BE2C (cell line): ENCODE results near the gene ITGB5.

Source experiments
- DNase-seq: peaks from one replicate; pipeline ENCODE4 v3.0.0-alpha.2; 2020
- H3K27me3 ChIP-seq: fragments of 250-450 bp; sonication (Bioruptor Pico); 2 replicates; pipeline ENCODE4 v1.5.1; 2020; ENCODE audit warnings: mild to moderate bottlenecking
- H3K36me3 ChIP-seq: fragments of 250-450 bp; sonication (Bioruptor Pico); 2 replicates; pipeline ENCODE4 v1.5.1; 2020; ENCODE audit warnings: mild to moderate bottlenecking
- H3K4me1 ChIP-seq: fragments of 250-450 bp; sonication (Bioruptor Pico); 2 replicates; pipeline ENCODE4 v1.5.1; 2020
- H3K4me3 ChIP-seq: 2 replicates; pipeline ENCODE4 v1.5.1; 2011; ENCODE audit warnings: low read depth, low read length
- H3K9me3 ChIP-seq: fragments of 250-450 bp; sonication (Bioruptor Pico); 2 replicates; pipeline ENCODE4 v1.5.1; 2020
- CTCF ChIP-seq: IDR thresholded peaks from 2 replicates; pipeline ENCODE4 v1.5.1; 2012; ENCODE audit warnings: mild to moderate bottlenecking, low read depth, low read length

Gene ITGB5

DNA sequence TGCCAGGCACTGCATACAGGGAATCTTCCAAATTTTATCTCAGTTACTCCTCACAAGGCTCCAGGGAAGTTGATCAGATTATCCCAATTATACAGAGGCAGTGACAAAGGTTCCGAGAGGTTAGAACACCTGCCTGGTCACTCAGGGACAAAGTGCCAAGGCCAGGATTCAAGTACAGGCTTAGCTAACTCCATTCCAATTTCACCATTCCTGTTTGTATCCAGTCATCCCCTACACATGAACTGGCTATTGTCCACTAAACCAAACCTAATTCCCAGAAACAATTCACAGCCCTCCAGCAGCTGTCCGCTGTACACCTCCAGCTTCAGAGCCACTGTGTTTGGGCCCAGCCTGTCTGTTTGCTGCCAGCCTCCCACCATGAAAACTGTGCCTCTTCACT lies 31.4 kb upstream of the ITGB5 start:
- H3K36me3 ChIP-seq = no peaks in the 10 kb centered on the region
- H3K4me1 ChIP-seq = peaks cover 5% of the 10 kb centered on the region; the same call in 1 of the 2 replicates
- no peaks in the 10 kb centered on the region for H3K27me3 ChIP-seq
- H3K4me3 ChIP-seq = no peak overlapping the region
- TF ChIP-seq CTCF = no peak
- H3K9me3 ChIP-seq = no peaks in the 10 kb centered on the region
- no peak for DNase-seq

- H3K9me3 ChIP-seq = no peaks in the 10 kb centered on the region
- H3K4me1 ChIP-seq = peaks cover 5% of the 10 kb centered on the region; the same call in 1 of the 2 replicates
- H3K36me3 ChIP-seq = no peaks in the 10 kb centered on the region
- no peak overlapping the region for H3K4me3 ChIP-seq
- TF ChIP-seq CTCF = no peak
- no peaks in the 10 kb centered on the region for H3K27me3 ChIP-seq
- DNase-seq = no peak
These were observed 29.8 kb upstream of the ITGB5 start for GRCh38 chr3:124916837-124917409.

DNA sequence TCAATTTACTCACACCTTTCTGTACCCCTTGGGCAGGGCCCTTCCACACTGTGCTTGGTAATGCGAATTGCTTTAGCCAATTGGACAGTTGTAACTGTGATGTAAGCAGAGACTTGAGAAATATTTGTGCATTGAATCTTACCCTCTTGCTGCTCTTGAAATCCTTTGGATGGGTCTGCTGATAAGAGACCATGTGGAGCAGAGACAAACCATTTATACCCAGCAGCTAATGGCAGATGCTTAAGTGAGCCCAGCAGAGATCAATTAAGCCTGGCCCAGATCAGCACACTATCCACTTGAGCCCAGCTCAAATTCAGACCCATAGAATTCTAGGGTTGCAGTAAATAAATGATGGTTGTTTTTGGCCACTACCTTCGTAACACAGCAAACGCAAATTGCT lies 28.1 kb upstream of the ITGB5 start:
- no peaks in the 10 kb centered on the region for H3K36me3 ChIP-seq
- no peak for TF ChIP-seq CTCF
- H3K9me3 ChIP-seq = no peaks in the 10 kb centered on the region
- DNase-seq = no peak
- H3K4me1 ChIP-seq = peaks cover 5% of the 10 kb centered on the region; the same call in 1 of the 2 replicates
- no peaks in the 10 kb centered on the region for H3K27me3 ChIP-seq
- H3K4me3 ChIP-seq = no peak overlapping the region

- H3K4me1 ChIP-seq = peaks cover 6% of the 10 kb centered on the region; the same call in 1 of the 2 replicates
- H3K4me3 ChIP-seq = no peak overlapping the region
- H3K36me3 ChIP-seq = no peaks in the 10 kb centered on the region
- no peak for DNase-seq
- no peak for TF ChIP-seq CTCF
- no peaks in the 10 kb centered on the region for H3K9me3 ChIP-seq
- H3K27me3 ChIP-seq = no peaks in the 10 kb centered on the region
These were observed 20.8 kb upstream of the ITGB5 start for GRCh38 chr3:124907957-124908356.

GRCh38 chr3:124904835-124905492 lies 17.8 kb upstream of the ITGB5 start:
- no peak for TF ChIP-seq CTCF
- H3K27me3 ChIP-seq = no peaks in the 10 kb centered on the region
- no peak overlapping the region for H3K4me3 ChIP-seq

More at GRCh38 chr3:124904835-124905492, 17.8 kb upstream of the ITGB5 start:
- peaks cover 6% of the 10 kb centered on the region; the same call in 1 of the 2 replicates for H3K4me1 ChIP-seq
- H3K36me3 ChIP-seq = no peaks in the 10 kb centered on the region
- H3K9me3 ChIP-seq = no peaks in the 10 kb centered on the region
- DNase-seq = no peak
